Type B pancreatic cell (in vitro differentiated cells): ENCODE results near the gene FAM124A. TPM values are rescaled to one million over a fixed set of nuclear protein-coding genes. Genes with fewer than 3 reads are reported as not detected.

Experiments used
- DNase-seq: peaks from one replicate; pipeline ENCODE4 v3.0.0; 2021; ENCODE audit warnings: mixed read lengths; ENCODE audit not compliant: unreplicated experiment; ENCODE audit errors: extremely low spot score
- H3K27ac Mint-ChIP-seq: 2 replicates; pipeline ENCODE4 v1.8.0; 2021; ENCODE audit warnings: mild to moderate bottlenecking, mixed read lengths
- H3K27me3 Mint-ChIP-seq: 2 replicates; pipeline ENCODE4 v1.8.0; 2021; ENCODE audit warnings: mixed read lengths
- H3K36me3 Mint-ChIP-seq: 2 replicates; pipeline ENCODE4 v1.8.0; 2021; ENCODE audit warnings: mixed read lengths
- H3K4me1 Mint-ChIP-seq: one replicate; pipeline ENCODE4 v1.8.0; 2021; ENCODE audit warnings: mixed read lengths; ENCODE audit not compliant: unreplicated experiment
- H3K4me3 Mint-ChIP-seq: 2 replicates; pipeline ENCODE4 v1.8.0; 2021; ENCODE audit warnings: mild to moderate bottlenecking, mixed read lengths
- H3K9me3 Mint-ChIP-seq: 2 replicates; pipeline ENCODE4 v1.8.0; 2021; ENCODE audit warnings: mixed read lengths
- CTCF ChIP-seq: fragments of 200-600 bp; sonication (generic); conservative IDR thresholded peaks from 2 replicates; pipeline ENCODE4 v1.5.0; 2021; ENCODE audit warnings: antibody characterized with exemption, mild to moderate bottlenecking
- total RNA-seq: library from RNA; stranded (reverse); gene quantifications from 2 replicates; pipeline ENCODE4 v1.2.1, GENCODE V29; 2021; ENCODE audit warnings: low replicate concordance

The FAM124A gene
- total RNA-seq, 1 donor from 2014 or later = 4.5 TPM

GRCh38 chr13:51221108-51221507 is 1.1 kb upstream of the FAM124A start:
- Mint-ChIP-seq H3K27ac (no peak overlapping the region), H3K4me1 (no peaks in the 10 kb centered on the region), H3K4me3 (peak overlapping the region; percentile 87), H3K9me3 (peaks cover 6% of the 10 kb centered on the region), H3K27me3 (peaks cover 69% of the 10 kb centered on the region), H3K36me3 (peaks cover 4% of the 10 kb centered on the region)
- no peak for TF ChIP-seq CTCF
- DNase-seq = no peak

- Mint-ChIP-seq H3K4me1 (no peaks in the 10 kb centered on the region), H3K27me3 (peaks cover 74% of the 10 kb centered on the region), H3K36me3 (peaks cover 4% of the 10 kb centered on the region), H3K9me3 (peaks cover 6% of the 10 kb centered on the region), H3K27ac (no peak overlapping the region), H3K4me3 (peak overlapping the region; percentile 87)
- TF ChIP-seq CTCF = no peak
- no peak for DNase-seq
These were observed 543 bp upstream of the FAM124A start for GRCh38 chr13:51221674-51222036.

GRCh38 chr13:51222686-51223559 is 725 bp downstream of the FAM124A start:
- Mint-ChIP-seq H3K9me3 (no peaks in the 10 kb centered on the region), H3K4me3 (peak overlapping the region; percentile 87), H3K36me3 (peaks cover 4% of the 10 kb centered on the region), H3K27me3 (peaks cover 72% of the 10 kb centered on the region), H3K4me1 (no peaks in the 10 kb centered on the region), H3K27ac (no peak overlapping the region)
- DNase-seq = no peak
- TF ChIP-seq CTCF = no peak

- DNase-seq = no peak
- H3K36me3 Mint-ChIP-seq = peaks cover 4% of the 10 kb centered on the region
- H3K27ac Mint-ChIP-seq = peak overlapping the region; percentile 26
- H3K27me3 Mint-ChIP-seq = peaks cover 69% of the 10 kb centered on the region
- no peaks in the 10 kb centered on the region for H3K9me3 Mint-ChIP-seq
- H3K4me3 Mint-ChIP-seq = peak overlapping the region; percentile 87
- TF ChIP-seq CTCF = no peak
- no peaks in the 10 kb centered on the region for H3K4me1 Mint-ChIP-seq
These were observed 1.5 kb downstream of the FAM124A start for GRCh38 chr13:51223560-51224270.

GRCh38 chr13:51225029-51225428 is 2.8 kb downstream of the FAM124A start:
- DNase-seq = no peak
- H3K36me3 Mint-ChIP-seq = peaks cover 4% of the 10 kb centered on the region
- no peak for TF ChIP-seq CTCF
- H3K4me3 Mint-ChIP-seq = peak overlapping the region; percentile 72
- H3K9me3 Mint-ChIP-seq = no peaks in the 10 kb centered on the region
- H3K27ac Mint-ChIP-seq = no peak overlapping the region
- no peaks in the 10 kb centered on the region for H3K4me1 Mint-ChIP-seq
- H3K27me3 Mint-ChIP-seq = peaks cover 72% of the 10 kb centered on the region
